ENCODE results near the gene CAPRIN1.
A peak's percentile ranks its signal among the peaks of the same experiment; 100 is the strongest.

Gene CAPRIN1, protein sequence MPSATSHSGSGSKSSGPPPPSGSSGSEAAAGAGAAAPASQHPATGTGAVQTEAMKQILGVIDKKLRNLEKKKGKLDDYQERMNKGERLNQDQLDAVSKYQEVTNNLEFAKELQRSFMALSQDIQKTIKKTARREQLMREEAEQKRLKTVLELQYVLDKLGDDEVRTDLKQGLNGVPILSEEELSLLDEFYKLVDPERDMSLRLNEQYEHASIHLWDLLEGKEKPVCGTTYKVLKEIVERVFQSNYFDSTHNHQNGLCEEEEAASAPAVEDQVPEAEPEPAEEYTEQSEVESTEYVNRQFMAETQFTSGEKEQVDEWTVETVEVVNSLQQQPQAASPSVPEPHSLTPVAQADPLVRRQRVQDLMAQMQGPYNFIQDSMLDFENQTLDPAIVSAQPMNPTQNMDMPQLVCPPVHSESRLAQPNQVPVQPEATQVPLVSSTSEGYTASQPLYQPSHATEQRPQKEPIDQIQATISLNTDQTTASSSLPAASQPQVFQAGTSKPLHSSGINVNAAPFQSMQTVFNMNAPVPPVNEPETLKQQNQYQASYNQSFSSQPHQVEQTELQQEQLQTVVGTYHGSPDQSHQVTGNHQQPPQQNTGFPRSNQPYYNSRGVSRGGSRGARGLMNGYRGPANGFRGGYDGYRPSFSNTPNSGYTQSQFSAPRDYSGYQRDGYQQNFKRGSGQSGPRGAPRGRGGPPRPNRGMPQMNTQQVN

DNA sequence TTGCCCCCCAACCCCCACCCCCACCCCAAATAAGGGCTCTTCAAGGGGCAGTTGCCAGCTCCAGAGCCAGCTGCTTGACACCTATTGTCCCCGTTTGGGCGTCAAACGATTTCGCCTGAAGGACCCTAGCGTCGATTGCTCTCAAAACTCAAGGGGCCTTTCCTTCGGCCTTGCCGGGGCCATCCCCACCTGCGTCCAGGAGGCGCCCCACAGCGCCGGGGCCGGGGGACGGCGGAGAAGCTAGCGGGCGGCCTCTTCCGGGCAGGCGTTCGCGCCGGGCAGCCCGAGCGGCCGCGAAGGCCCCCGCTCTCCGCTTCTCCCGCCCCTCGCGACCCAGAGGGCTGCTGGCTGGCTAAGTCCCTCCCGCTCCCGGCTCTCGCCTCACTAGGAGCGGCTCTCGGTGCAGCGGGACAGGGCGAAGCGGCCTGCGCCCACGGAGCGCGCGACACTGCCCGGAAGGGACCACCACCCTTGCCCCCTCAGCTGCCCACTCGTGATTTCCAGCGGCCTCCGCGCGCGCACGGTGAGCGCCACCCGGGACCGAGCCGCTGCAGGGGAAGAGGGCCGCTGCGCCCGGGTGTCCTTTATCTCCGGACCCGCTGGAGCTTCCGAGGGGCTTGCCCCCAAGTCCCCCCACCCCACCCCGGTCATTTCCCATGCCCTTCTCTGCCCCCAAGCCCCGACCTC, at the start of gene CAPRIN1:
TSS of gene CAPRIN1 (plus strand) at position 383 of the 687 bp plus-strand sequence. CDS start 690 bp downstream, outside the sequence.
- DNase-seq (ENCODE audit: low read depth, low spot score), result peak; percentile 49
- H3K27ac ChIP-seq, result peak within 1 kb of the TSS; percentile 94

GRCh38 chr11:34002420-34002819, 49.1 kb upstream of the CAPRIN1 start:
- no peak for DNase-seq (ENCODE audit: low read depth, low spot score)
- H3K27ac ChIP-seq, result no peak overlapping the region

- H3K27ac ChIP-seq, result no peak overlapping the region
- no peak for DNase-seq (ENCODE audit: low read depth, low spot score)
Measured at GRCh38 chr11:34004236-34004635, 47.3 kb upstream of the CAPRIN1 start.

DNA sequence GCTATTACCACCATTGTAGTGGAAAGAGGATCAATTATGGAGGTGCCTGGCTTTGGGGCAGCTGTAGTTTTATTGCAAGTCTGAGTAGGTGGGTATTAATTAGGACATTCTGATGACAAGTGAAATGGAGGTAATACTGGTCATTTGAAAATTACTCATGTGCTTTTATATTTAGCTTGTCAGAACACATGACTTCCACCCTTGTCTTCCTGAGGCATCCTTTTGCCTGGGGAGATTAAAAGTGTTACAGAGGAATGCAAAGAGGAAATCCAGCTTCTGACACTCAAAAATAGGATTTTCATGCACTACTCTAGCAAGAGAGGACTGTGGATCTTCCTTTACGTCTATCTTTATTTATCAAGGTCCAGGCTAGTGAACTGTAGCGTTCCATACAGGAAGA, 44.7 kb upstream of the CAPRIN1 start:
- no peak overlapping the region for H3K27ac ChIP-seq
- DNase-seq (ENCODE audit: low read depth, low spot score), result no peak

- no peak overlapping the region for H3K27ac ChIP-seq
- no peak for DNase-seq (ENCODE audit: low read depth, low spot score)
Measured at GRCh38 chr11:34012734-34013133, 38.8 kb upstream of the CAPRIN1 start.

DNA sequence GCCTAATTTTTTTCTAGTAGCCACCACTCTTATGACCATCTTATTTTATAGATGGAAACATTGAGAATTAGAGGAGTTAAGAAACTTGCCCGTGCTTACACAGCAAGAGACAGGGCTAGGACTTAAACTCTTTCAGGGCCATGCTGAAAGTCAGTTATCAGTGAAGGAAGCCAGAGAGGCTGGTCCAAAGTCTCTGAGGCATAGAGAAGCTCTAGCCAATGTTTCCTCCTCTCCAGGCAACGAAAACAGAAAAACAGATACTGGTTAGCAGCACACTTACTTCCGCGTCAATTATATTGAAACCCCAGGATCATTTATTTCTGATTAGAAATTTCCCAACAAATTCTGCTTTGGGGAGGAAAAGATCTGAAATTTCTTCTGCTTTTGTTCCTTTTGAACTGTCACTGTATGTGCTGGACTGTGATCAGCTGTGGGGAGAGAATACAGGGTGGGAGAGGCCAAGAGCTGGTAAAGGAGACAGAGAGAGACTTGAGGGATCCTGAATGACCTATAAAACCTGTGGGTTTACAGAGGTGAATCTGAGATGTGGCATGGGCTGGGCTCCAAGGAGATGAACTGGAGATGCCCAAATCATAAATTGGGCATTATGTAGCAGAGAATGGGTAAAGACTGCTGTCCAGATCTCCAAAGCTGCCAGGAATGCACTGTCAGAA, 37.5 kb upstream of the CAPRIN1 start:
- DNase-seq (ENCODE audit: low read depth, low spot score), result no peak
- no peak overlapping the region for H3K27ac ChIP-seq

DNA sequence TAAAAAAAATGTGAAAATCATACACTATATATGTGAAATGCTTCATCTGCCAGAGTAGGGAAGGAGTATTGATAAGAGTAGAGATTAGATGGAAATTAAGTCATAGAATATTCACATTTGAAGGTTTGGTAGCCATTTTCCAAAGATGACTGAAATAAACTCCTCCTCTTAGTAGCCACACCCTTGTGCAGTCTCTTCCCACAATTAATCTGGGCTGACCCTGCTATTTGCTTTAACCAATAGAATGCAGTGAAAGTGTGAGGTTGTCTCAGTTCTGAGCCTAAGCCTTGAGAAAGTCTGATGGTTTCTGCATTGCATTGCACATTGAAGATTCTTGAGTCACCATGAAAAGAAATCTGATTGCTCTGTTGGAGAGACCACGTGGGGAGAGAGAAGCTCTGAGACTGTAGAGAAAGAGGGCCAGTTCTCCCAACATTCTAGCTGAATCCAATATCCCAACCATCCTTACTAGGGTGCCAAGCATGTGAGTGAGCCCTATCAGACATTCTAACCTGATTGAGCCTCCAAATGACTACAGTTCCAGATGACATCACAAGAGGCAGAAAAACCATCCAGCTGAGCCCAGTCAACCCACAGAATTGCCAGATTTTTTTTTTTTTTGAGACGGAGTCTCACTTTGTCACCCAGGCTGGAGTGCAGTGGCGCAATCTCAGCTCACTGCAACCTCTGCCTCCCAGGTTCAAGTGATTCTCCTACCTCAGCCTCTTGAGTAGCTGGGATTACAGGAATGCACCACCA, 29.4 kb upstream of the CAPRIN1 start:
- no peak for DNase-seq (ENCODE audit: low read depth, low spot score)
- H3K27ac ChIP-seq, result no peak overlapping the region

DNA sequence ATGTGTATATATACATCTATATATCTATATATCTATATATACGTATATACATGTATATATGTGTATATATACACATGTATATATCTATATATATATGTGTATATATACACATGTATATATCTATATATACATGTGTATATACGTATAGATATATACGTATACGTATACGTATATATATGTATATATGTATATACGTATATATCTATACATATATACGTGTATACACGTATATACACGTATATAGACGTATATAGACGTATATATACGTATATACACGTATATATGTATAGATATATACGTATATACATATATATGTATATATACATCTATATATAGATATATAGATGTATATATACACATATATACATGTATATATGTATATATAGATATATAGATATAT, 25.1 kb upstream of the CAPRIN1 start:
- no peak for DNase-seq (ENCODE audit: low read depth, low spot score)
- no peak overlapping the region for H3K27ac ChIP-seq

DNA sequence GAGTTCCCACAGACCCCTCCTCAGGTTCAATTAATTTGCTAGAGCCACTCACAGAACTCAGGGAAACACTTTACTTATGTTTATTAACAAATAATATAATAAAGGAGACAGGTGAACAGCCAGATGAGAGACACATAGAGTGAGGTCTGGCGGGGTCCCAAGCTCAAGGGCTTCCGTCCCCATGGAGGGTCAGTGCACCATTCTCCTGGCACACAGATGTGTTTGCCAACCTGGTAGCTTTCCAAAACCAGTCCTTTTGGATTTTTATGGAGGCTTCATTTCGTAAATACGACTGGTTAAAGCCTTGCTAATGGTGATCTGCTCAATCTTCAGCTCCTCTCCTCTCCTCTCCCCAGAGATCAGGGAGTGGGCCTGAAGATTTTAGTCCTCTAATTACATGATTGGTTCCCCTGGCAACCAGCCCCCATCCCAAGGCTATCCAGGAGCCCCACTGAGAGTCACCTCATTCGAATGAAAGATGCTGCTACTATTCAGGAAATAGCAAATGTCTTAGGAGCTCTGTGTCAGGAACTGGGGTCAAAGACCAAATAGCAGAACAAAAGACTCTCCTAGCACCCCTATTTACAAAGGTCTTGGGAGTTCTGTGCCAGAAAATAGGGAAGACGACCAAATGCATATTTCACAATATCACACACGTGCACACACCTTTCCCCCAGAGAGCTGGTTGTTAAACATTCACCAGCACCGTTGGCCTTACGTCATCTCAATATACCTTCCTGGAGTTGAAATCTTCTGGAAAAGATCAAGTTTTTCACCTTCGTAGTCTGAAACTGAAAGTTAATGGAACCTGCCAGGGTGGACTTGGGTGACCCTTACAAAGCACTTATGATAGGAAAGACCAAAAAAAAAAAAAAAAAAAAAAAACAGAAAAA, 23.8 kb upstream of the CAPRIN1 start:
- no peak for DNase-seq (ENCODE audit: low read depth, low spot score)
- H3K27ac ChIP-seq, result peak overlapping the region; percentile 34

DNA sequence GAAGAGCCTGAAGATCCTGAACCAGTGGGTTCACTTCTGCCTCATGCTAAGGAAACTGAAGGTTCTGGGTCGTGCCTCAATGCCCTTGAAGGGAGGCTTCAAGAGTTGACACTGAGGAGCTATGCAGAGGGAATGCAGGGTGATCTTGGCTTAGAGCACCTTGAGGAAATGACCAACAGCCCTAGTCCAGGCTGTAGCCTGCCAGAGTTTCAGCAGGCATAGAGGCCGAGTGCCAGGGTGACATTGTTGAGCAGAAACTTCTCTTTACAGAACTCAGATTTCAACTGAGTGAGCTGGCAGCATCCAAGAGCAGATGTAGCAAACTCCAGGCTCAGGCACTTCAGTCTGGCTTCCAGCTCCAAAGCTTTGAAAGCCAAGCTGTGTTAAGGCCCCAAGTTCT, 23.1 kb upstream of the CAPRIN1 start:
- no peak for DNase-seq (ENCODE audit: low read depth, low spot score)

DNA sequence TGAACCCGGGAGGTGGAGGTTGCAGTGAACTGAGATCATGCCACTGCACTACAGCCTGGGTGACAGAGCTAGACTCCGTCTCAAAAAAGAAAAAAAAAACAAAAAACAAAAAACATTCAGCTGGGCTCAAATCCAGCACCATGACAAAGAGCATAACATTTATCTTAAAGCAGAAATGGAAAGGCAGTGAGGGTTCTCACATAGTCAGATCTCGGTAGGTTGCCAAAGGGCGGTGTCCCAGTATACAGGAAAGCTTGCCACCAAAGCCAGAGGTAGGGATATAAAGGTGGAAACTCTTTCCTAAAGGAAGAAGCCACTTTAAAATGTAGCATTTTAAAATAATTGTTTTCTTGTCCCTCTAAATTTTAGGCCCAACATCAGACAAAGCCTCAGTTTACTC, 22.4 kb upstream of the CAPRIN1 start:
- H3K27ac ChIP-seq, result peak overlapping the region; percentile 34
- DNase-seq (ENCODE audit: low read depth, low spot score), result no peak

More for the DNA sequence above, 23.1 kb upstream of the CAPRIN1 start:
- H3K27ac ChIP-seq, result peak overlapping the region; percentile 34

DNA sequence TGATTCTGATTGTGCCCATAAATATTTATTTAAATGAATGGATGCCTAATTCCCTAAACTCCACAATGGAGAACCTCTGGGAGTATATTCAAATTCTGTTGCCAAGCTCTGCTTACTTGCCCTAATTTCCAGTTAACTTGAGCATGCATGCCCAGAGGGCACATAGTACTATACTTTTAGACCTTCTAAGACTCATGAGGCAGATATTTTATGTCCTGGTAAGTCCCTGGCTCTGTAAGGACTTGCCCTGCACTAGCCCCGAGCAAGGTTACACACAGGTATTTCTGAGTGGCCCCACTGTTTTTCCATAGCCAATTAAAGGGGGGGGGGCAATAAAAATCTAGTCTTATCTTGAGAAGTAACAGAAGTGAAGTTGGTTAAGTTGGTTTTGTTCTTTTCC, 21.1 kb upstream of the CAPRIN1 start:
- peak overlapping the region; percentile 34 for H3K27ac ChIP-seq
- peak; percentile 64 for DNase-seq (ENCODE audit: low read depth, low spot score)

GRCh38 chr11:34033399-34033798, 18.1 kb upstream of the CAPRIN1 start:
- no peak overlapping the region for H3K27ac ChIP-seq
- no peak for DNase-seq (ENCODE audit: low read depth, low spot score)

GRCh38 chr11:34034053-34034452, 17.5 kb upstream of the CAPRIN1 start:
- no peak overlapping the region for H3K27ac ChIP-seq
- DNase-seq (ENCODE audit: low read depth, low spot score), result no peak

DNA sequence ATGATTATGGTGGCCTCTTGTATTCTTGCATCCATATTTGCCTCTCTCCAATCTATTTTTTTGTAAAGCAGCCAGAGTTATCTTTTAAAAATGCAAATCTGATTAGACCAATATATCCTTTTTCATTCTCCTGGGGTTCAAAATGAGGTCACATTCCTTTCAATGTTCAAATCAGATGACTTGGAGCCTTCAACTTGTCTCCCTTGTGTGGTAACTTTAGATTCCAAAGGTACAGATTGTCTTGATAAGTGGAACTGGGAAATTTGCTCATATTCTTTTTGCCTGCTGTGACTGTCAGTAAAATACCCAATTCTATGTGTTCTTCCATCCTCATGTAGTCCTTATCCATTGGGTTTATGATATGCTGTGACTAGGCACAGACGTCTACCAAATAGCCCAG, 15.1 kb upstream of the CAPRIN1 start:
- DNase-seq (ENCODE audit: low read depth, low spot score), result no peak
- H3K27ac ChIP-seq, result no peak overlapping the region

DNA sequence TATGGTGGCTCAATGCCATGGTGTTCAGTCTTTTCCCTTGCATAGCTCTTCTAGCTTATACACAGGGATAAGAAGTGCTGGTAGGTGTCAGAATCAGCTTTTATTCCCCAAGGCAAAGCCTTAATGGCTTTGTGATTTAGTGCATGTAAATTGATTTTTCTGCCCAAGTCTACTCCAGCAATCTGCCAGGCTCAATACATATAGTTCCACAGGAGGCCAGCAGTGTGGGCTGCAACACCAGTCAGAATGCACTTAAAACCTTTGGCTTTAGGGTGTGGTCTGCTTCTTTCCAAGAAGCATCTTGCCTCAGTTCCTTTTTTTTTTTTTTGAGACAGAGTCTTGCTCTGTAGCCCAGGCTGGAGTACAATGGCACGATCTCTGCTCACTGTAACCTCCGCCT, 14.5 kb upstream of the CAPRIN1 start:
- no peak for DNase-seq (ENCODE audit: low read depth, low spot score)
- H3K27ac ChIP-seq, result no peak overlapping the region

- no peak for DNase-seq (ENCODE audit: low read depth, low spot score)
- no peak overlapping the region for H3K27ac ChIP-seq
Measured at GRCh38 chr11:34040571-34040970, 11.0 kb upstream of the CAPRIN1 start.

GRCh38 chr11:34044664-34045485, 6.7 kb upstream of the CAPRIN1 start:
- peak; percentile 74 for DNase-seq (ENCODE audit: low read depth, low spot score)

More at GRCh38 chr11:34044664-34045485, 6.7 kb upstream of the CAPRIN1 start:
- H3K27ac ChIP-seq, result peak overlapping the region; percentile 83

Measured in epithelial cell of prostate (primary cell).